LHCN-M2 (cell line): ENCODE results near the gene BSG. TPM values are rescaled to one million over a fixed set of nuclear protein-coding genes. Genes with fewer than 3 reads are reported as not detected.

ENCODE experiments used
- DNase-seq: peaks from one replicate; pipeline ENCODE4 v3.0.0-alpha.2; 2012; ENCODE audit warnings: low read depth
- total RNA-seq: library from RNA; depleted of rRNA; stranded (reverse); fragments of >200 nt; gene quantifications from 2 replicates; pipeline ENCODE4 v1.2.3, GENCODE V29; 2014

Gene BSG
- total RNA-seq, 1 experiment from 2014 or later, result 746 TPM

GRCh38 chr19:540867-541637, 31.3 kb upstream of the BSG start:
- DNase-seq, result no peak

GRCh38 chr19:541699-542098, 30.7 kb upstream of the BSG start:
- no peak for DNase-seq

DNA sequence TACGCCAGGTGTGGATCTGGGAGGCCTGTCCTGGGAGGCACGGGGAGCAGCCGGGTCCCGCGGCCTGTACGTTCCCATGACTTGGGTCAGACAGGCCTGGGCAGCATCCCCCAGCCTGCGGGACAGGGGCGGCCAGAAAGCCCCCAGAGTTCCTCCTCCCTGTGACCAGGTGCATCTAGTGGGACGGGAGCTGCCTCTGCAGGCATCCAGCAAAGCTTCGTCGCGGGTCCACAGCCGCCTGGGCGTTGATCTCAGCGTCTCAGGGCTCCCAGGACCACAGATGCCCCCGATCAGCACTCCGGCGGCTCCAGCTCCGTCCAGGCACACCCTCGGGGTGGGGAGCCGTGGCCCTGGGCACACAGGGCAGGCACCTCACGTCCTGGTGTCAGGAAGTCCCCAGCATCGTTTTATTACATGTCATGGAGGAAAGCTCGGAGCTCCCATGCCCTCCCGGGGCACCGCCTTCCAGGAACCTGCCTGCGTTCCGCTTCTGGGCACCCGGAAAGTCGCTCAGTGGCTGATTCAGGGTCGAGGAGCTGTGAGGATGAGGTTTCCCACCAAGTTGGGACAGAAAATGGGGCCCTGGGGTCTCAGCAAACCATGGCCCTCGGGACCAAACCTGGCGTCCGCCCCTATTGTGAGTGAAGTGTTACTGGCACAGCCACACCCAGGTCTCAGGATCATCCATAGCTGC, 30.1 kb upstream of the BSG start:
- DNase-seq, result no peak

DNA sequence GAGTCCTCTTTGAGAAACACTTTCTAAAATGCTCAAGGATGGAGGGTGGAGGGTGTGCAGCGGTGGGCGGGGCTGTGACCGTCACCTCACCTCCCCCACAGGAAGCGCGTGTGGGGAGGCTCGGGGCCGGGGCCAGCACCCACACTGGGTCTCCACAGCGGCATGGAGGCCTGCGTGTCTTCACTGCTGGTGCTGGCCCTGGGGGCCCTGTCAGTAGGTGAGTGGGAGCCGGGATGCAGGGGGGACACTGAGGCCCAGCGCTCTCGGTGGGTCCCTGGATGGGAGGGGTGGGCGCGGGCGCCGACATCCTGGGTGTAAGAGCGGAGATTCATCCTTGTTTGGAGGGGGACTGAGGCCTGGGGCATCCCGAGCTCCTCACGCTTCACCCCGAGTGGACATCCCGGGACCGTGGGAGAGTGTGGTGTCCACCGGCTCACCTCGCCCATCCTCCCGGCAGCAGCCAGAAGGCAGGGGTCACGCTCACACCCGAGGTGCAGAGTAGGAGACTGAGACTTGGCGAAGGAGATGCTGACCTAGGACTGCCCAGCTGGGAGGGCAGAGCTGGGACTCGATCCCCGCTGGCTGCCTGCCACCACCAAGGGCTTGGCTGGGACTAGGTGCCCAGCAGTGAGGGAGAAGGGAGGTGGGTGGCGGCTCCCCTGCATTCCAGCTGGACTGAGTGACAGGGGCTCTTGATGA, 28.3 kb upstream of the BSG start, which contains the start of gene GZMM:
TSS of gene GZMM (plus strand) at position 144 of the 699 bp plus-strand sequence. CDS start at position 163, 19 bp downstream.
- DNase-seq, result no peak

DNA sequence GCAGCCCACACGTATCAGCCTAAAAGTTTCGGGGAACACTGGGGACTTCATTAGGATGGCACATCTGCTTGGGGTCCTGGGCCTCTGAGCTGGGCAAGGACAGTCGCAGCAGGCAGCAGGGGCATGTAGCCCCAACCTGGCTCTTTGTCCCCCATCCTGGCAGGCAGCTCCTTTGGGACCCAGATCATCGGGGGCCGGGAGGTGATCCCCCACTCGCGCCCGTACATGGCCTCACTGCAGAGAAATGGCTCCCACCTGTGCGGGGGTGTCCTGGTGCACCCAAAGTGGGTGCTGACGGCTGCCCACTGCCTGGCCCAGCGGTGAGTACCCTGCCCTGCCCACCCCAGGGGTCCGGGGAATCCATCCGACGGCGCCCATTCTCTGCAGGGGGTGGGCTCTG, 25.3 kb upstream of the BSG start:
- DNase-seq, result no peak

- no peak for DNase-seq
Measured at GRCh38 chr19:547836-548720, 24.3 kb upstream of the BSG start.

- no peak for DNase-seq
Measured at GRCh38 chr19:548886-549830, 23.2 kb upstream of the BSG start.

GRCh38 chr19:554817-555216, 17.6 kb upstream of the BSG start:
- no peak for DNase-seq

GRCh38 chr19:555474-555808, 17.0 kb upstream of the BSG start:
- DNase-seq, result no peak

- no peak for DNase-seq
Measured at GRCh38 chr19:556611-557382, 15.6 kb upstream of the BSG start.

- DNase-seq, result no peak
Measured at GRCh38 chr19:558770-559439, 13.5 kb upstream of the BSG start.

DNA sequence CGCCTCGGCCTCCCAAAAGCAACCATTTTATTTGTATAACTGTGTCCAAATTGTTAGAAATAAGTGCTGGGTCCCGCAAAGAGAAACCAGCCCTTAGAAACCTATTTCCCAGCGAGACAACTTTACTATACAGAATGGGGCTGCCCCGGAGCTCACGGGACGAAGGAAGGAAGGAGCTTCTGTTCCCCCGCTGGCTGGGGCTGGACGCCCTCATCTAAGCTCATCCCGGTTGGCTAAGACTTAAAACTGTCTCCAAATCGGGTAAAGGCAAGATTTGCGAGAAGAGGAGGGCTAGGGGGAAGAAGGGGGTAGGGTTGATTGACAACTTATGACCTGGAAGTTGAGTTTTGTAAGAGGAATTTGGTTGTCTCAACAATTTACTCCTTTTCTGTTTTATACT, 12.3 kb upstream of the BSG start:
- DNase-seq, result no peak

DNA sequence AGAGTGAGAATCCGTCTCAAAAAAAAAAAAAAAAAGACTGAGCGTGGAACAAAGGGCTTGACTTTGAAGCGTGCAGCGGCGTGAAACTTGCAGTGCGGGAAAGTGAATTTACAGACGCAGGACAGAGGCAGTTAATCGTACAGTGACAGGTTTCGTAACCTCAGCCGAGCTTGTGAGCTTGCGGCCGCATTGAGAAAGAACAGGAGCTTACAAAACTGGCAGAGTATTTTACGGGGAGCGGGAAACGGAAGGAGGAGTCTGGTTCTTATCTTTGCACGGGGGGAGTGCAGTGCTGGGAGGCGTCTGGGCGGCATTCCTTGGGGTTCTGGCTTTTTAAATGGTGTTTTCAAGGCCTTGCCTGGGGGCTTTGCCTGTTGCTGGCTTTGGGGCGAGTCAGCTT, 6.0 kb upstream of the BSG start:
- DNase-seq, result peak; percentile 11

GRCh38 chr19:566844-567243, 5.6 kb upstream of the BSG start:
- DNase-seq, result no peak

- DNase-seq, result no peak
Measured at GRCh38 chr19:567296-567900, 5.0 kb upstream of the BSG start.

DNA sequence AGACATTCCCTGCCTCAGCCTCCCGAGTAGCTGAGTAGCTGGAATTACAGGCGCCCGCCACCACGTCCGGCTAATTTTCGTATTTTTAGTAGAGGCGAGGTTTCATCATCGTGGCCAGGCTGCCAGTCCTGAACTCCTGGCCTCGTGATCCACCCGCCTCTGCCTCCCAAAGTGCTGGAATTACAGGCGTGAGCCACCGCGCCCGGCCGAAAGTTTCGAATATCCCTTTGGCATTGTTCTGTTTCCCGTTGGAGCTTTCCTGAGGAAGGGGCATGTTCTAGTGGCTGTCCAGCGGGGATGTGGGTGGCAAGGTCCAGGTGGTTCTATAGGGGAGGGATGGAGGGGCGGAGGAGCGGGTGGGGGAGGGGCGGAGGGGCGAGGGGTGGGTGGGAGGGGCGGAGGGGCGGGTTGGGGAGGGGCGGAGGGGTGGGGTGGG, 2.1 kb upstream of the BSG start:
- DNase-seq, result no peak

GRCh38 chr19:570937-571565, 1.3 kb upstream of the BSG start:
- DNase-seq, result no peak

DNA sequence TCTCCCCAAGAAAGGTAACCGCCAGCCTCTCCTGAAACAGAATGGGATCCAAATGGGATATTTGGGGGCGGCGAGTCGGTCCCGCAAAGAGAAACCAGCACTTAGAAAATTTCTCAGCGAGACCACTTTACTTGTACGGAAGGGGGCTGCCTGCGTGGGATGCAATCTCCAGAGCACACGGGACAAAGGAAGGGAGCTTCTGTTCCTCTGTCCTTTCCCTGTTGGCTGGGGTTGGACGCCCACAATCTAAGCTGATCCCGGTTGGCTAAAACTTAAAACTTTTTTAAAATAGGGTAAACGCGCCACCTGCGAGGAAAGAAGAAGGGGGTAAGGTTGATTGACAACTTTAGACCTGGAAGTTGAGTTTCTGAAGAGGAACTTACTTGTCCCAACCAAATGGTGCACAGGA, 826 bp upstream of the BSG start:
- DNase-seq, result peak; percentile 29
